ENCODE measurements around the gene ADA.

Gene ADA

DNA sequence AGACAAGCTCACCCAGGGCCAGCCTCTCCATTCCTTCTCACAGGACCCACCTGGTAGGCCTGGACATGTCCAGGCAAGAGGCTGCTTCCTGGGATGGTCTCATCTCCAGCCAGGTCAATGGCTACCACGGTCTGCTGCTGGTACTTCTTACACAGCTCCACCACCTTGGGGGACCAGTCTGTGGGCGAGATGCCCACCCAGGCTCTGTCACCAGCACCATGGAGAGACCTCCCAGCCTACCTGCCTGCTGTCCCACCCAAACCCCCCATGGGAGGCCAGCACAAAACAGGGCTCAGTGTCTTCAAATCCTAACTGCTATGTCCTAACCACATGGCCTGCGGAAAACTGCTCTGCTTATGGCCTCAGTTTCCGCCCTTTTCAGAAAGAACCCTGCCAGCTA, 27.3 kb downstream of the ADA start:
- DNase-seq (ENCODE audit: low read depth) = no peak

DNA sequence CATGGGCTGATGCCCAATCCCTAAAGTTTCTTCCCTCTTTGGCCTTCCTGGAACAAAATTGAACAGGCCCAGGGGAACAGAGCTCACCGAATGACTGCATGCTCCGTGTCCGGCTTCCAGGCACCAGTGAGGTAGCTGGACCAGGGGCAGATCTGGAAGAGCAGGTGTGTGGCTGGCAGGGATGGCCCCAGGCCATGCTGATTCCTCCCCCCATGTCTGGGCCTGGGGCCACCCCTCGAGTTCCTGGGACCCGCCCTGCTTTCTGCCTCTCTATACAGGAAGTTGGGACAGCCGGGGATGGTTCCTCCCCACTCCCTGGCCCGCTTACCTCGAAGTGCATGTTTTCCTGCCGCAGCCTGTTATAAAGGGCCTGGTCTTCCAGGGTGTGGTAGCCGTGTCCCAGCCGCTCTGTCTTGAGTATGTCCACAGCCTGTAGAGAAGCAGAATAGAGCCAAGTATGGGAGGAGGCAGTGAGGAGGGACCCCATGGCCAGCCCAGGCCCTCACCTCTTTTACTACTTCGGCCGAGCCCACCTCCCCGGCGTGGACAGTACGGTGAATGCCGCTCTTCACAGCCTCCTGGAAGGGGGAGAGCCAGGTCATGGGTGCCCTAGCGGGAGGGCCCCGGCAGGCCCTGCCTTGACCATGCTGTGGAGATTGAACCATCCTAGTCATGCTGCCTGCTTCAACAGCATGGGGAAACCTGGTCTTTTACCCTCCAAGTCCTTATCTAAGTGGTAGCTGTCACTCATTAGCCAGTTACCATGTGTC, 28.8 kb downstream of the ADA start:
- DNase-seq (ENCODE audit: low read depth) = no peak

- DNase-seq (ENCODE audit: low read depth) = no peak
Observed at GRCh38 chr20:44621939-44622338, 29.6 kb downstream of the ADA start.

GRCh38 chr20:44621325-44621724, 30.2 kb downstream of the ADA start:
- no peak for DNase-seq (ENCODE audit: low read depth)

DNA sequence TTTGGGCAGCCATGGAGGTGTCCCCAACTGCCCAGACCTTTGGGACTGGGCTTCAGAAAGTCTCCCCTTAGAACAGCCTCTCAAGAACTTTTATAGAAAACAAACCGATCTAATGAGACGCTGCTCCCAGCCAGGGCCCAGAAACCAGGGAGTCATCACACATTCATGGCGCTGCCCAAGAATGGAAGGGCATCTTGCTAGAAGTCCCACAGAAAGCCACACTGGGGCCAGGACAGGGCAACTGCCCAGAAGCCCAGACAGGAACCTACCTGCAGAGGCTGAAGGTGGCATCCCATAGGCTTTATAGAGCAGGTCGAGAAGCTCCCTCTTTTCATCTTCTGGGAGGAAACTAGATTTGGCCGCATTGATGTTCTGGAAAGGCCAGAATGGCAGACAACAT, 31.5 kb downstream of the ADA start:
- no peak for DNase-seq (ENCODE audit: low read depth)

DNA sequence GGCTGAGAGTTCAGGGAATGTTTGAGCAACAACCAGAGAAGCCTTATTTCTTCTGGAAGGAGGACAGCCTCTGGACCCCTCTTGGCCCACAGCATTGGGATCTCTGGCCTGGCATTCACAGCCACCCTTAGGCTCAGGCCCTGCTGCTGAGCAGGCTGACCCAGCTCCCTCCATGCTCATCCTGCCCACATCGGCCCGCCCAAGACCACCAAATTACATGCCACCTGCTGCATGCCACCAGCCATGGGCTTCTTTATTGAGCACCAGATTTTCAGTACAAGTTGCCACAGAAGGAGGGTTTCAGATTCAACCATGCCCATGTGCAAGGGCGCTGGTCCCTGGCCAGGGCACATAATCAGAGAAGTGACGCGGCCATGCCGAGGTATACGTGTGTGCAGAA, 32.2 kb downstream of the ADA start:
- DNase-seq (ENCODE audit: low read depth) = no peak

DNA sequence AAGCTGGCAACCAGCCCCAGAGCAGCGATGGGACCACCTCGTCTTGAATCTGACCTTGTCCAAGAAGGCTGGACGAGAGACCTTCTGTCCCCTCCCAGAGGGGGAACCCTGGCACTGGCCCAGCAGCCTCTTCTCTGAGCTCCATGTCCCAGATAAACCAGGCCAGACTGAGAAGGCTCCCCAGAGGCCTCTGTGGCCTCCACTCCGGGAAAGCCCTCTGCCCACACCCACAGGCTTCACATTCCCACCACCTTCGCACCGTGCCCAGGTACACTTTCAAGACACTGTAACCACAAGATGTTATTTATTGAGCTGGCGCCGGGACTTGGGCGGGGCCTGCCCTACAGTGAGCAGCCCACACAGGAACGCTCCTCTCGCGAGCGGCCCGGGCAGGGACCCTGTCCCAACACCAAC, 33.2 kb downstream of the ADA start:
- DNase-seq (ENCODE audit: low read depth) = no peak

GRCh38 chr20:44616604-44616964, 34.9 kb downstream of the ADA start:
- DNase-seq (ENCODE audit: low read depth) = no peak

DNA sequence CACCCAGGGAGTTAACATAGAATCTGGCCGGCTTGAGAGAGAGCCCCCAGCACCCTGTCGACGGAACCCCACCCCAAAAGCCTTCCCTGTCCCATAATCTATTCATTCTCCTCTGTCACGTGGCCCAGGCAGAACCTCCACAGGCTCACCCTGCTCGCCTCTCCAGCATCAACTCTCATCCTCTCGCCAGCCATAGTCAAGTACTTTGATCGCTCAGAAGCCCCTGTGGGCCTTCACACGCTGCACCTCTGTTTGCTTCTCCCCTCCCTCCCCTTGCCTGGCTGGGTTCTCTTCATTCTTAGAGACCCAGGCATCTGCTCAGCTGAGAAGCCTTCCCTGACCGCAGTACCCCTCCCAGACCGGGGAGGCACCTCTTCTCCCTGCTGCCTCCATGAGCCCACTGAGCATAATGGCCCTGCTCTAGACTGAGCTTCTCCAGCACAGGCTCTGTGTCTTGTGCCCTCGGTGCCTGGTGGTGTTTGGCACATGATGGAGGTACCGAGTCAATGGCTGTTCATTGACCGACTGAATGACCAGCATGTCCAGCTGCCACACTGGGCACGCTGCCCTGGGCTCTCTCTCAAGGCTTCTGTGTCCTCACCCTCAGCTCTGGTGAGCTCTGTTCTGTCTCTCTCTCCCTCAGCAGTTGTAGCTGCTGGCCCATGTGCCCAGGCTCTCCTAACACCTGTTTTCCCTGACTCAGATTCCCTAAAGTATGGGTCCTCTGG, 35.5 kb downstream of the ADA start:
- no peak for DNase-seq (ENCODE audit: low read depth)

DNA sequence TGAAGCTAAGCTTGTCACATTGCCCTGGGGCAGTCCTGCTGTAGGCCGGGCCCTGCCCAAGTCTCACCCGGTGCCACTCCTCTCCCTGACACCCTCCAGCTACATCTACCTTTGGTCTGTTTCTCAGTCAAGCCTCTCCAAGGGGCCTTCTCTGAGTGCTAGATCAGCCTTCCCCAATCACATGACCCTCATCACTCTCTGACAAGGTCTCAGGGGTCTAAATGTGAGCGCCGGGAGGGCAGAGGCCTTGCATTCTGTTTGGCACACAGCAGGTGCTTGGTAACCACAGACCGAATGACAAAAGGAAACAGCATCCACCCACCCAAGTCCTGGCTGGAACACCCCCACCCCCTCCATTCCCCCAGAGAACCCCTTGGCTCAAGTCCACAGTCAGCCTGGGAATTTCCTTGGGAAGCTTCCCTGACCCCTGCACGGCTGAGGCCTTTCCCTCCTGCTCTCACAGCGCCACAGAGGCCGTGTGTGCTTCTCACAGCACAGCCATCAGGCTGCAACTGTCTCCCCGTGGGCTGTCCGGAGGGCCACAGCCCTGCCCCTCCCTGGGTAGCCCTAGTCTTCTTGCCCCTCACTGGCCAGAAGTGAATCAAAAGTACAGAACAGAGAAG, 36.2 kb downstream of the ADA start:
- DNase-seq (ENCODE audit: low read depth) = no peak

- DNase-seq (ENCODE audit: low read depth) = no peak
Observed at GRCh38 chr20:44614525-44614924, 37.0 kb downstream of the ADA start.

DNA sequence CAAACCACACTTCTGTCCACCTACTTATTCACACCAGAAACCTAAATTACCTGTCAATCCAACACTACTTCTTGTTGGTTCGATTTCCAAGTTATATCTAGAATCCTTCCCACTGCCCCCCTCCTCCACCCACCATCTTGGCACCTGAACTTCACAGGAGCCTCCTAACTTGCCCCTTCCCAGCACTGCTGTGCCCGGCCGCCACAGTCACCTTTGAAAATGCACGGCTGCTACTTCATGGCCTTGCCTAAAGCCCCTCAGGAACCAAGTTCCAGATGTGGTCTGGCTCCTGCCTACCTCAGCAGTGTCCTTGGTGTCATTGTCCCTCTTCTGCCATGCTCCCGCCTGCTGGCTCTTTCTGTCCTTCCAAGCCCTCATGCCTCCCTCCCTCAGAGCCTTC, 37.9 kb downstream of the ADA start:
- DNase-seq (ENCODE audit: low read depth) = no peak

- DNase-seq (ENCODE audit: low read depth) = no peak
Observed at GRCh38 chr20:44610313-44610962, 41.1 kb downstream of the ADA start.

DNA sequence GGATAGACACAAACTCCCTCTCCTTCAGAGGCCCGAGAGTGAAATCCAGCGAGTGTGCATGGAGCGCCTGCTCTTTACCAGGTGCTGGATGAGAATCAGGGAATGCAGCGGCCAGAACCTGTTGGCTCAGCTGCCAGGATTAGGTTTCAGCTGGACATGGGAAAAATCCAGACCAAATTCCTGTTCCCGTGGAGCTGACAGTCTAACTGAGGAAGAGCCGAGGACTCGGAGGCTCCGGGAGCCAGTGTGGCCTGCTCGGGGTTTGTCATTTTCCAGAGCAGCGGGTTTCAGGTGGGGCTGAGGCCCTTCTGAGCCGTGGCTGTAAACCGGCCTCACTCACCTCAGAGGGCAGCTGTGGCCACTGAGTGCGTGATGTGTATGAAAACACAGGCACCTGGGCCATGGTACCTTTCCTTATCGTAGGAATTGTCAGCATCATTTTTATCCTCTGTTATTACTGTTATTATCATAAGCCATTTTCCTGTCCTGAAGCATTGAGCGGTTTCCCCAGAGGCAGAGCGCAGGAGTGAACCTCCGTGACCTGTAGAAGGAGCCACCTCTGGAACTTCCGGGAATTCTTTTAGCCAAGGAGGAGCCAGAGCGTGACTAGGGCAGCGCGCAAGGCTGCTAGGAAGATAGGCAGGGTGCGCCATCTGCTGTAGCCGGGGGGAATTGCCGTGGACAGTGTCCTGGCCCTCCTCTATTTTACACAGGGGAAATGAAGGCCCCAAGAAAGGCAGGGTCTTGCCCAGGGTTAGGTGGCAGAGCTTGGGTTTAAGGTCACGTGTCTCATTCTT, 41.8 kb downstream of the ADA start:
- DNase-seq (ENCODE audit: low read depth) = peak; percentile 71

- DNase-seq (ENCODE audit: low read depth) = no peak
Observed at GRCh38 chr20:44609006-44609515, 42.4 kb downstream of the ADA start.

DNA sequence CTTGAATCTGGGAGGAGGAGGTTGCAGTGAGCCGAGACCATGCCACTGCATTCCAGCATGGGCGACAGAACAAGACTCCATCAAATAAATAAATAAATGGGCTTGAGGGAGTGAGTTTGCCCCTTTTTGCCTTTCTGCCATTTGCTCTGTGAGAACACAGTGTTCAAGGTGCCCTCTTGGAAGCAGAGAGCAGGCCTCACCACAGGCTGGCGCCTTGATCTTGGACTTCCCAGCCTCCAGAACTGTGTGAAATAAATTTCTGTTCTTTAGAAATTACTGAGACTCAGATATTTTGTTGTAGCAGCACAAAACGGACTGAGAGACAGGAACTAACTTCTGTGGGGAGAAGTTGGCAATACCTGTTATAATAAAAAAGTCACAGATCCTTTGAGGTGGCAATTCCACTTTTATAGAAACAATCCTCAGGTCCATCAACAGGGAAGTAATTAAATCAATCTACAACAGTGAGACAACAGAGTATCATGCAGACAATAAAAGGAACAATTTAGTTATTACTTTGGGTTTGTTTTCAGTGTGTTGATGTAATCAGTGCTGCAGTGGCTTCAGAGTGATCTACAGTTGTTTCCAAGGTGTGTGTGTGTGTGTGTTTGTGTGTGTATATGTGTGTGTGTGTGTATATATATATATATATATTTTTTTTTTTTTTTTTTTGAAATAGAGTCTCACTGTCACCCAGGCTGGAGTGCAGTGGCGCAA, 44.6 kb downstream of the ADA start:
- no peak for DNase-seq (ENCODE audit: low read depth)

DNA sequence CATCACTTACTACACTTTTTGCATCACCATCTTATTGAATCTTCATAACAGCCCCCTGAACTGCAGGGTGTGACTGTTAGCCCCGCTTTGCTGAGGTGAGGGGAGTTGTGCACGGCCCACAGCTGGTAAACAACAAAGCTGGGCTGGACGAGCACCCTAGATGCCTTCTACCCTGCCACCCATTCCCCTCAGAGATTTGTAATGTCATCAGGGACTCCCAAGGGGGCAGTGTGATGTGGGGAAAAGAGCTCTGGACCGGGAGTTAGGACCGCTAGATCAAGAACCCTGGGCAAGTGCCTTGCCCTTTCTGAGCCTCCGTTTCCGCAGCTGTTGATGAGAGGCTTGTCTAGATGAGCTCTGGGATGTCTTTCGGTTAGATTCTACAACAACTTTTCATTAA, 48.2 kb downstream of the ADA start:
- DNase-seq (ENCODE audit: low read depth) = no peak

DNA sequence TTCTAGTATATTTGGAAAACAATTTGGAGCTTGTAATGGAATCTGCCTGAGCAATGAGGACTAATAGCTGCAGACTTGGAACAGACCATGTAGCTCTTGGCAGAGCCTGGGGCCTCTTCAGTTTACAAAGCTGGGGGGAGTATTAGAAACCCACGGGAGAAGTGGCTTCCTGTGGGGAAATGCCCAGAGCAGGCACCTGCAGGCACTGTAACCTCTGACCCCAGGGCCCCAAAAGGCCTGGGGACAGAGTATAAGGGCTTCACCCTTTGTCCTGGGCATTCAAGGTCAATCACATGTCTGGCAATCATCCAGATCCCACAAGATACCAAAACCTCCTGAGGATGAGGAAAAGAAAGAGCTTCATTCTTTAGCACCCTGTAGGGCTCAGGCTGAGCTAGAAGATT, 49.7 kb downstream of the ADA start:
- DNase-seq (ENCODE audit: low read depth) = no peak

- DNase-seq (ENCODE audit: low read depth) = no peak
Observed at GRCh38 chr20:44601236-44601671, 50.2 kb downstream of the ADA start.

DNA sequence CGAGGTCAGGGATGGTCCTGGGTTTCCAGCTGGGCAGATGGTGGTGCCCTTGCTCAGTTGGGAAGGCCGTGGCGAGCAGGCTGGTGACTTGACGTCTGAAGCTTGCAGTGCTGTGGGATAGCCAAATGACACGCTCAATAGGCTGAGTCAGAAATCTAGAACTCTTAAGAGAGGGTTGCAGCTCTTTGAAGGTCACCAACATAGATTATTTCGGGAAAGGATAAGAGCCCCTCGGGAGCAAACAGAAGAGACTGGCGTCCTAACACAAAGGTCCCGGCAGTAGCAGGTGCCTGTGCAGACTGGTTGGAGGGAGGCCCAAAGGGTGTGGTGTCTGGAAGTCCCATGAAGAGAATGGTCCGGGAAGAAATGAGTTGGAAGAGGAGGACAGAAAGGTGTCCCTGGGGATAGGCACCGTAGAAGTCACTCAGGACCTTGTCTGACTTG, 50.7 kb downstream of the ADA start:
- DNase-seq (ENCODE audit: low read depth) = no peak

DNA sequence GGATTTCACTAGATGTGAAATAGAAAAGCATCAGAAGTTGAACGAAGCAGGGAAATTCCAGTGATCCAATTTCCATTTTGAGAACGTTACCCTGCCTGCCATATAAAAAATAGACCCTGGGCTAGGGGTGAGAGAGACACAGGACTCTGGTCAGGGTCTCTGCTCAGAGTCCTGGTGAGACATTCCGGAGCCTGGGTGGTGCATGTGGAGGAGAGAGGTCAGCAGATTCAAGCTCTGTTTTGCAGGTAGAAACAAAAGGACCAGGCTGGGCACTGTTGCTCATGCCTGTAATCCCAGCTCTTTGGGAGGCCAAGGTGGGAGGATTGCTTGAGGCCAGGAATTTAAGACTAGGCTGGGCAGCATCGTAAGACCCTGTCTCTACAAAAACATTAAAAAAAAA, 51.2 kb downstream of the ADA start:
- no peak for DNase-seq (ENCODE audit: low read depth)
